Activated gamma-delta T cell (primary cell): ENCODE data around the gene SMCO4.
A peak's percentile ranks its signal among the peaks of the same experiment; 100 is the strongest.
"Not testable (repeated sequence)": the region's sequence is repeated elsewhere in the genome, so short reads cannot be mapped to it uniquely, and the experiment has no call there.

Source experiments
- DNase-seq: peaks from one replicate; lab custom pipeline; 2025; lab: John Stamatoyannopoulos, UW
- total RNA-seq, 2 donors: gene quantifications; one replicate each; lab custom pipeline; 2026; lab: John Stamatoyannopoulos, UW

Gene SMCO4, protein sequence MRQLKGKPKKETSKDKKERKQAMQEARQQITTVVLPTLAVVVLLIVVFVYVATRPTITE
- 1.3 to 2.0 reads per million in 2 donors for total RNA-seq

DNA sequence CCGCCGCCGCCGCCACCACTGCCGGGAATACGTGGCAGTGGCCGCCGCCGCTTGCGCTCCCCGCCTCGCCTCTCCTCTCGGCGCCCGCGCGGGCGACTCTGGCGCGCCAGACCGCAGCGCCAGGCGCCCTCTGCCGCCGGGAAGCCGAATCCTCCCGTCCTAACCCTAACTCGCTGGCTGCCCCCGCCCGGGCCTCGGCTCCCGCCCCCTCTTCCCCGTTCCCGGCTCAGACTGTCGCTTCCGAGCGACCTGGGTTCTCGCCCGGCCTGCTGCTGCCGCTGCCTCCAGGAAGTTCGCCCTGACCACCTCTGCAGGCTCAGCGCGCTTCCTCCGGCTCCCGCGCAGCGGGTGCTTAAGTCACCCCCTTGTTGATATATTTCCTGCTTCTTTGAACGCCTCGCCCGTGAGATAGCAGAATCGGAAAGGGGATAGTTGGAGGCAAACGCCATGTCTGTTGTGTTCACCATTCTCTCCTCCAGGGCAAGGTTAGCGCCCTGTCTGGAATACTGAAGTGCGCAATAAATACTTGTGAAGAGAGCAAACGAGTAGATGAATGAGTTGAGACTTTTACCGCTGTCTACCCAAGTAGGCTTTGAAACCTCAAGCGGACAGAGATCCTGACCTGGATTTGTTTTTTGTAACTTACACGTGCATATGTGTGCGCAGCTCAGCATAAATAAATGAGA, at the start of gene SMCO4:
SMCO4 (minus strand) TSS at position 100 of the 686 bp plus-strand sequence. CDS start 64,202 bp downstream, outside the sequence.
- DNase-seq: peak; percentile 28

DNA sequence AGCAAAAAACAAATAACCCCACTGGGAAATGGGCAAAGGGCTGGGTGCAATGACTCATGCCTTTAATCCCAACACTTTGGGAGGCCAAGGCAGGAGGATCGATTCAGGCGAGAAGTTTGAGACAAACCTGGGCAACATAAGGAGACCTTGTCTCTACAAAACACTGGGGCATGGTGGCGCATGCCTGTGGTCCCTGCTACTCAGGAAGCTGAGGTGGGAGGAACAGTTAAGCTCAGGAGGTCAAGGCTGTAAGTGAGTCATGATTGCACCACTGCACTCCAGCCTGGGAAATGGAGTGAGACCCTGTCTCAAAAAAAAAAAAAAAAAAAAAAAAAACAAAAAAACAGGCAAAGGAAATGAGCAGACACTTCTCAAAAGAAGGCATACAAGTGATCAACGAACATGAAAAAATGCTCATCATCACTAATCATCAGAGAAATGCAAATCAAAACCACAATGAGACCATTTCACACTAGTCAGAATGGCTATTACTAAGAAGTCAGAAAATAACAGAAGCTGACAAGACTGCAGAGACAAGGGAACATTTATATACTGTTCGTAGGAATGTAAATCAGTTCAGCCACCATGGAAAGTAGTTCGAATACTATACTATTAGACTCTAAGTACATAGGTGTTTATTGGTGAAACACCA, 48.2 kb upstream of the SMCO4 start:
- DNase-seq: no peak

DNA sequence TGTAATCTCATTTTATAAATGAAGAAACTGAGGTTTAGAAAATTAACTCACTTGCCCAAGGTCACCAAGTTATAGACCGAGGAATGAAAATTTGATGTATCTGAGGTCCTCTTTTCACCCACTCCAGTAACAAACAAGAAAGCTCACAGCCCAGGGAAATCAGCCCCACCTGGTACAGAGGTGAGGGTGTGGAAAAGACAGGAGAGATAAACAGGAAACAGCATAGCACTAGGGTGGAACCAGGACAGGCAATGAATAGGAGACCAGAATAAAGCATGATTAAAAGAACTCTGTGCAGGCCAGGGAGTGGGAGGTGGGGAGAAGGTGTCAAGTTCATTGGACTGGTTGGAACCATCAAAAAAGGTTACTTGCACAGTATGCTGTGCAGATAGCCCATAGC, 46.2 kb upstream of the SMCO4 start:
- no peak for DNase-seq

DNA sequence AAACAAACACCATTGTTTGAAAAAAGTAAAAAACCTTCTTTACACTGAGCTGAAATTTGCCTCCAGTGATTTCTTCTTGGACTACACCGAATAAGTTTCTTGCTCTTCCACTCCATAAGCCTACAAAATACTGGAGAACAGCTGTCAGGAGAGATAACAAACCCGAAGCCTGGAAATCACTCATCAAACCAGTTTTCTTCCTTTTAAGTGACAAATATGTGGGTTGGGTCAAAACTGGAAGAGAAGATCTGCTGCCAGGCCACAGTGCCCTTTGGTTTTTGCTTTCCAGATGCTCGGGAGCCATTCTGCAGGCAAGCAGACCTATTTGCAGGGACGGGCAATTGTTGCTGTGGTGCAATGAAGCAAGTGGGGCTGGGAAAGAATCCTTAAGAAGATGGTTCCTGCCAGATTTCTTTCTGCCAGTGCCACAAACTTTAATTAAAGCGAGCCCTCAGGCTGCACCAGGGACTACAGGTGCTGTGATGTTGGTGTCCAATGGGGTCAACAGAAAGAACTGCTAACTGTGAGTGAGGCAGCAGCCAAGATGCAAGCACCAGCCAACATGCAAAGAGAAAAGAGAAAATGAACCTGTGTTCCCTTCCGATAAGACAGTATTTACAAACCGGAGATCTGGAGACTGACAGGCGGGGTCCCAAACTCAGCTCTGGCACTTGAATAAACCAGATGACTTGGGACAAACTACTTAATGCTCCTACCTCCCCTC, 44.8 kb upstream of the SMCO4 start:
- no peak for DNase-seq

DNA sequence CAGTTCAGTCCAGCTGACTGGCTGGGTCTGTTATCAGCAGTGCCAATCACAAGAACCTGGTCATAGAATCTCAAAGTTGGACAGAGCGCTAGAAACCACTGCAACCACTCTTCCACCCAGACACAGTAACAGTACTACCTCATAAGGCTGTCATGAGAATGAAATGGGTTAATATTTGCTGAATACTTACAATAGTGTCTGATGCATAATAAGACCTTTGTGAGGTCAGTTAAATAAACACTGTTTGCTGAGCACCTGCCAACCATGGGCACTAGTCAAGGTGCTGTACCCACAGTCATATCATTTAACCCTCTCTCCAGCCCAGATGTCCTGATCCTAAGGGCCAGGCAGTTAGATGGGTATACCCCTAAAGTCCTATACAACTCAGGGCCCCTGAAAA, 44.2 kb upstream of the SMCO4 start:
- not testable (repeated sequence) for DNase-seq

DNA sequence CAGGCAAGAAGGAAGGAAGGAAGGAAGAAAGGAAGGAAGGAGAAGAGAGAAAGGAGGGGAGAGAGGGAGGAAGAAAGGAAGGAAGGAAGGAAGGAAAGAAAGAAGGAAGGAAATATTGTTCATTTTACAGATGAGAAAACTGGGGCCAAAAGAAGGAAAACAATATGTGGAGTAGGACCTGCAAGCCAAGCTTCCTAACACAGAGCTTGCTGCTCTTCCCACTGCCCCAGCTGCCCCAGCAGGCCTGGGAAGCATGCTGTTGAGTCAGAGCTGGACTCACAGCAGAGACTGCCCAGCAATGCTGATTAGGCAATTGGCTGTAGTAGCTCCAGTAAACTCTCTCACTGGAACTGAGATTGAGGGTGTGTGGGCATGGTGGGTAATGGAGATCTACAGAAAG, 42.6 kb upstream of the SMCO4 start:
- no peak for DNase-seq

DNA sequence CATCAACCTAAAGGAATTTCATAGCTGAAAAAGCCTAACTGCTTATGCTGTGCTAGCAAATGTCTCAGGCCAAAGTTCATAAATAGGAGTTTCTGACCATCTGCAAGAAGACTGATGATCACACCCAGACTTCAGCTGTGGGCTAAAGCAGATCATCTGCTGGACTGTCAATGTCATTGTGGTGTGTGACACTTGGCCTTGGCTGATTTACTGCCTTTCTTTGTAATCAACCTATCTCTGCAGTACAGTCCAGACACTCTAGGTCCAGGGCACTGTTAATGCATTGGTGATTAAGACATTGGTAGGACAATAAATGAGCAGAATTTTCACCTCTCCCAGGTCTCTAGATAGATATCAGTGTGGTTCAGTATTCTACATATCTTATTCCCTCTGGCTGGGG, 40.3 kb upstream of the SMCO4 start:
- no peak for DNase-seq

DNA sequence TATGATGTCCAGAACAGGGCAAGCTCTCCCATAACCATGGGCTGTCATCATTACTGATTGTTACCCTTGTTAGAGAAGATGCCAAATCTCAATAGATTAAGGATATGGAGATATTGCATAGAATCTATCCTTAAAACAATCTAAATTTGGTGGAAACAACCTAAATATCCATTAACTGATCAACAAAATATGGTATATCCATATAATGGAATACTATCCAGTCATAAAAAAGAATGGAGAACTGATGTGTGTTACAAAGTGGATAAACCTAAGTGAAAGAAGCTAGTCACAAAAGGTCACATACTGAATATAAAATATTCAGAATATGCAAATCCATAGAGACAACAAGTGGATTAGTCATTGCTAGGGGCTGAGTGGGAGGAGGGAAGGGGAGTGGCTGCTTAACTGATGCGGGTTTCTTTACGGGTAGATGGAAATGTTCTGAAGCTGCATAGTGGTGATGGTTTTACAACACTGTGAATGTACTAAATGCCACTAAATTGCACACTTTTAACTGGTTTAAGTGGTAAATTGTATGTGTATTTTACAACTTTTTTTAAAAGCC, 36.1 kb upstream of the SMCO4 start:
- DNase-seq: no peak

DNA sequence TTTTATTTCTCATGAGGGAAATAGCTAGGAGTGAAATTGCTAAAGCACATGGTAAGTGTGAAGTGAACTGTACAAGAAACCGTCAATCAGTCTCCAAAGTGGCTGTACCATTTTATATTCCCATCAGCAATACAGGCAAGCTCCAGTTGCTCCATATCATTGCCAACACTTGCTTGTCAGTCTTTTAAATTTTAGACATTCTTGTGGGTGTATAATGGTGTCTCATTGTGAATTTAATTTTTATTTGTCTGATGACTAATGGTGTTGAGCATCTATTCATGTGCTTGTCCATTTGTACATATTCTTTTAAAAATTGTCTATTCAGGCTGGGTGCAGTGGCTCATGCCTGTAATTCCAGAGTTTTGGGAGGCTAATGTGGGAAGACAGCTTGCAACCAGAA, 34.1 kb upstream of the SMCO4 start:
- DNase-seq: no peak

DNA sequence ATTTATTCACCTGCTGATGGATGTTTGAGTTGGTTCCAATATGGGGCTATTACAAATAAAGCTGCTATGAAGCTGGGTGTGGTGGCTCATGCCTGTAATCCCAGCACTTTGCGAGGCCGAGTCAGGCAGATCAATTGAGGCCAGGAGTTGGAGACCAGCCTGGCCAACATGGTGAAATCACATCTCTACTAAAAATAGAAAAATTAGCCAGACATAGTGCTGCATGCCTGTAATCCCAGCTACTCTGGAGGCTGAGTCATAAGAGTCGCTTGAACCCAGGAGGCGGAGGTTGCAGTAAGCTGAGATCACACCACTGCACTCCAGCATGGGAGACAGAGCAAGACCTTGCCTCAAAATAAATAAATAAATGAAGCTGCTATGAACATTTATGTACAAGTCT, 33.7 kb upstream of the SMCO4 start:
- not testable (repeated sequence) for DNase-seq

DNA sequence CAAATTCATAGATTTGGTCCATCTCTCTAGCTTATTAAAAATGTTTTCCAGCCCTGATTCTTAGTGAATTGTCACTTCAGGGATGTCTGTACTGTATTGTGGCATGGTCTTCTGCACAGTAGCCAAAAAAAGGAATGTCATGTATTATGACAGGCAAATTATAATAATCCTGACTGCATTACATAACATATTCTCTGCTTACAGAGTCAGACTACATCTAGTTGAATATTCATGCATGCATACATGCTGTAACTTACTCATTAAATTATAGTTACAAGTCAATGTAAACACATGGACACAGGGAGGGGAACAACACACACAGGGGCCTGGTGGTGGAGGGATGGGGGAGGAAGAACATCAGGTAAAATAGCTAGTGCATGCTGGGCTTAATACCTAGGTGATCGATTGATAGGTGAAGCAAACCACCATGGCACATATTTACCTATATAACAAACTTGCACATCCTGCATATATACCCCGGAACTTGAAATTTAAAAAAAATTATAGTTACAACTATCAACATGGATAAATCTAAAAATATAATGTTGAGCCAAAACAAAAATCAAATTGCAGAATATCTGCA, 31.5 kb upstream of the SMCO4 start:
- DNase-seq: no peak

DNA sequence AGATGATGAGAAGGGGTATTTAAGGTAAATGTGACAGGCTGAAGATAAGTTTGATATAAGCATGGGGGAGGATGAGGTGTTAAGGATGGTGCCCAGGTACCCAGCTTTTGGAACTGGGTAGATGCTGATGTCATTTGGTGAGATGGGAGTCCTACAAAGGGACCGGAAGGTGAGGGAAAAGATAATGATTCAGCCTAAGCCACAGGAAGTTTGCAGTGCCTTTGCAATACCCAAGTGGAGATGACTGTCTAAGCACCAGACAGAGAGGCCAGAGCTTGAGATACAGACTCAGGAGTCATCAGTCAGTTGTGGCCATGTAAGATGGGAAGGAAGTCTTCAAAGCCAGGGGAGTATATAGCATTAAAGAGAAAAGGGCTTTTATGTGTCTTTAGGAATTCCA, 30.0 kb upstream of the SMCO4 start:
- no peak for DNase-seq

DNA sequence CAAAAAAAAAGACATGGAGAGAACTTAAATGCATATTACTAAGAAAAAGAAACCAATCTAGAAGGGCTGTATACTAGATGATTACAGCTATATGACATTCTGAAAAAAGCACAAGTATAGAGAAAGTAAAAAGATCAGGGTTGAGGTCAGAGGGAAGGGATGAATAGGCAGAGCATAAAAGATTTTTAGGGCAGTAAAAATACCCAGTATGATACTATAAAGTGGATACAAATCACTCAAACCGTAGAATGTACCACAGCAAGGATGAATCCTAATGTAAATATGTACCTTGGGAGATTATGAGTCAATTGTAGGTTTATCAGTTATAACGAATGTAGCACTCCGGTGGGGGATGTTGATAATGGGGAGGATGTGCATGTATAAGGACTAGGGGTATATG, 29.4 kb upstream of the SMCO4 start:
- DNase-seq: no peak

DNA sequence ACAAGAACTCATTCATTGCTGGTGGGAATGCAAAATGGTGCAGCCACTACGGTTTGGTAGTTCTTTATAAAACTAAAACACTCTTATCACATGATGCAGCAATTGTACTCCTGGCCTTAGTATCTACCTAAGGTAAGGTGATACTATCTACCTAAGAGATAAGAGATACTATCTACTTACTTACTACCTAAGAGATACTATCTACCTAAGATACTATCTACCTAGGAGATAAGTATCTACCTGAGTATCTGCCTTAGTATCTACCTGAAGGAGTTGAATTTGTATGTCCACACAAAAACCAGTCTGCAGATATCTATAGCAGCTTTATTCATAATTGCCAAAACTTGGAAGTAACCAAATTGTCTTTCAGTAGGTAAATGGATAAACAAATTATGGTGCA, 29.0 kb upstream of the SMCO4 start:
- no peak for DNase-seq

DNA sequence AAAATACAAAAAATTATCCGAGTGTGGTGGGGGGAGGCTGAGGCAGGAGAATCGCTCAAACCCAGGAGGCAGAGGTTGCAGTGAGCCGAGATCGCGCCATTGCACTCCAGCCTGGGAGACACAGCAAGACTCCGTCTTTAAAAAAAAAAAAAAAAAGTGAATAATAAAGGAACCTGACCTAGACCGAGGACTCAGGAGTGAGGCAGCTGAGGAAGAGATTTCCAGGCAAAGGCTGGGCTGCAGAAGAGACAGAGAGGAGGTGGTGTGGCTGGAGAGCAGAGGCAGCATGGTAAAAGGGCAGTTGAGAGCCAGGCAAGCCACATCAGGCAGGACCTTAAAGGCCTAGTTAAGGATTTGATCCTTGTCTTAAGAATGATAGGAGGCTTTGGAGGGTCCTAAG, 28.4 kb upstream of the SMCO4 start:
- DNase-seq: no peak

DNA sequence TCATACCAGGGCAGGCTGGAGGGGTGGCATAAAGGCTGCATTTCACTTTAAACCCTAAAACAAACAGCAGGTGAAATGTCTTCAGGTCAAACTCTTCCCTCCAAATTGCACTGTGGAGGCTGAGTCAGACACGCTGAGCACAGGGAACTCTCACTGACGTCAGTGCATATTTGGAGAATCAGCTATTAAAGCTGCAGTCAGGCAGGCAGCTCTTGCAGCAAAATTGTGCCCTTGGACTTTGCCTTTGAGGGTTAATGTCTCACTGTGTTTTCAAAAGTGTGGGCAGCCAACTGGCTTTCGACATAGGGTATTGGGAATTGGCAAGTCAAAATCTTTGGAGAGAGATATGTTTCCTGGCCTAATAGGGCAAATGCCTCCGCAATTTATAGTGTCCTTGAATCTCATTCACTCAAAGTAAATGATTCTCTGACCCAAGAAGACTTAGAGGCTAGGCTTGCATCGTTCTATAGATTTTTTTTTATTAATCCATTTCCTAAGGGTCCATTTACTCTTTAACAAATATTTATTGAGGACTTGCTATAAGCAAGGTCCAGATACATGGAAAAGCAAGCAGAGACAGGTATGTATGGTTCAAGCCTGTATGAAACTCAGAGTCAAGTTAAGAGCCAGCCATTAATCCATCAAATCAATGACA, 27.7 kb upstream of the SMCO4 start:
- DNase-seq: no peak

DNA sequence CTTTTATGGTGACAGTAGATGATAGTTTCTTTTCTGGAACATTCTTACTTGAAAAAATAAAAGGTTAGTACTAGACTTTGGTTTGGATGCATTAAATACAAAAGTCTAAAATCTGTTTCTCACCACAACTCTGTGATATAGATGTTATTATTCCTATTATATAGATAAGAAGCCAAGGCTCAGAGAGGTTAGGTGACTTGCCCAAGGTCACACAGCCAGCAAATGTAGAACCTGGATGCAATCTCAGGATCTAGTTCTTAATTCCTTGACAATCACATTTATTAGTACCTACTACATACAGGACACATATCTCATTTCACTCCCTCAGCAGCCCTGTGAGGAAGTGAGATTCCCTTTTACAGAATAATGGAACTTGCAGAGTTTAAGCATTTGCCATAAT, 26.3 kb upstream of the SMCO4 start:
- DNase-seq: no peak

DNA sequence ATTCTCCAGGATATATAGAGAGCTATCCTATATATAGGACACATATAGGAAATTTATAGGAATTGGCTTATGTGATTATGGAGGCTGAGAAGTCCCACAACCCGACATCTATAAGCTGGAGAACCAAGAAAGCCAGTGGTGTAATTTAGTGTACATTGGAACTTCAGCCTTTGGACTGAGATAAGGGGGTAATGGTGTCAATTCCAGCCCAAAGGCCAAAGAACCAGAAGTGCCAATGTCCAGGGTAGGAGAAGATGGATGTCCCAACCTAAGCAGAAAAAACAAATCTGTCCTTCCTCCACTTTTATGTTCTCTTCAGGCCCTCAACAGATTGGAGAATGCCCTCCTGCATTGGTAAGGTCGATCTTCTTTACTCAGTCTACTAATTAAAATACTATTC, 25.5 kb upstream of the SMCO4 start:
- DNase-seq: no peak

DNA sequence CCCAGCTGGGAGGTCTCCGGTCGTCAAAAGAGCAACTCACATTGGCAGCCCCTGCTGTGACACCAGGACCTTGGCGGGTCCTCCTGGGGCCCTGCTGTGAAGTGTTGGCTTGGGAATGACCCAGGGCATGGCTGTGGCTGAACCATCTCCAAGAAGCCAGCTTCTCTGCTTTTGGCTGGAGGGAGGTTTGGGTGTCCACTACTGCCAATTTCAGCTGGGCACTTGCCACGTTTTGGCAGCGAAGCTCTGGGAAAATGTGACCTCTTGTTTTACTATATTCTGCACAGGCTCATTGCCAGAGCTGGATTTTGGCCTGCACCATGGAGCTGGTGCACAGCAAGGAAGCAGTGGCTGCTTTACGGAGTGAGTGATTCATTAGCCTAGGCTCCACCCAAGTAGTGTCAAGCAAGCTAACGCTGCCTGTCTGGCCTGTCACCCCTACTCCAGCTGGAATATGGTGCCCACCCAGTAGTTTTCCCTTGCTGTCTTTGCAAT, 24.3 kb upstream of the SMCO4 start:
- no peak for DNase-seq

DNA sequence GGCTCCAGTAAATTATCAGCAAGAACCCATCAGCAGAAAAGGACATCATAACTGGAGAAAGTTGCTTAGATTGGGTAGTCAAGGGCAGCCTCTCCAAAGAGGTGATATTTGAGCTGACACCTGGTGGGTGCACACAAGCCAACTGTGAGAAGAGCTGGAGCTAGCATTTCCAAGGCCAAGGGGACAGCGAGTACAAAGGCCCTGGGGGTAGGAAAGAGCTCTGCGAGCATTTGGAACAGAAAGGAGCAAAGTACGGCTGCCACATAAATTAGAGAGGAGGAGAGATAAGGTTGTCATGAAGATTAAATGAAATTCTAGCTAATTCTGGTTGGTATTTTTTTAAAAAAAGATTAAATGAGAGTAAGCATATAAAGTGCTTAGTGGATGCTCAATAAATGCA, 21.7 kb upstream of the SMCO4 start:
- DNase-seq: no peak

DNA sequence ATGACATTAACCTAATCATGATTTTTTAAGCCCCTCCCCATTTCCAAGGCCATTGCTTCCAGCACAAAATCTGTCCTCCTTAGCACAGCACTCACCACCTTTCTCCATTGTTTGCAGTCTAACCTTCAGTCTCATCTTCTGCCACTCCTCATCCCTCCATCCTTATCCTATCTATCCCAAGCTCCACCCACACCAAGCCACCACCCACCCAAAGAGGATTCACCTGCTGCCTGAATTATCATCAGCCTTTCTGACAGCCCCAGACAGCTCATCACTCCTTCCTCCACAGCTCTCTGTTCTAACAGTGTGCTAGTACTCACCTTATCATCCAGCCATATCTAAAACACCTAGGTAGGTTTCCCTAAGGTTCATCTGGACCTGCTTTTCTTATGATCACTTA, 20.7 kb upstream of the SMCO4 start:
- DNase-seq: no peak
